LNCaP clone FGC (cell line): Measurements from ENCODE around the gene EGFL8.

Source experiments
- DNase-seq: peaks from one replicate; pipeline ENCODE4 v3.0.0-alpha.2; 2011; ENCODE audit warnings: low read depth
- H3K4me3 ChIP-seq: 2 replicates; pipeline ENCODE4 v1.5.1; 2011; ENCODE audit warnings: mild to moderate bottlenecking, low read depth, low read length, control low read depth
- TF ChIP-seq, protein P1 (sequence below): IDR thresholded peaks from 2 replicates; pipeline ENCODE4 v1.5.1; 2012; ENCODE audit warnings: mild to moderate bottlenecking; ENCODE audit not compliant: control insufficient read depth, insufficient read depth; ENCODE audit errors: extremely low read depth

The EGFL8 gene

GRCh38 chr6:32146287-32146686 lies 18.1 kb upstream of the EGFL8 start:
- H3K4me3 ChIP-seq: no peak overlapping the region
- TF ChIP-seq, protein P1, sequence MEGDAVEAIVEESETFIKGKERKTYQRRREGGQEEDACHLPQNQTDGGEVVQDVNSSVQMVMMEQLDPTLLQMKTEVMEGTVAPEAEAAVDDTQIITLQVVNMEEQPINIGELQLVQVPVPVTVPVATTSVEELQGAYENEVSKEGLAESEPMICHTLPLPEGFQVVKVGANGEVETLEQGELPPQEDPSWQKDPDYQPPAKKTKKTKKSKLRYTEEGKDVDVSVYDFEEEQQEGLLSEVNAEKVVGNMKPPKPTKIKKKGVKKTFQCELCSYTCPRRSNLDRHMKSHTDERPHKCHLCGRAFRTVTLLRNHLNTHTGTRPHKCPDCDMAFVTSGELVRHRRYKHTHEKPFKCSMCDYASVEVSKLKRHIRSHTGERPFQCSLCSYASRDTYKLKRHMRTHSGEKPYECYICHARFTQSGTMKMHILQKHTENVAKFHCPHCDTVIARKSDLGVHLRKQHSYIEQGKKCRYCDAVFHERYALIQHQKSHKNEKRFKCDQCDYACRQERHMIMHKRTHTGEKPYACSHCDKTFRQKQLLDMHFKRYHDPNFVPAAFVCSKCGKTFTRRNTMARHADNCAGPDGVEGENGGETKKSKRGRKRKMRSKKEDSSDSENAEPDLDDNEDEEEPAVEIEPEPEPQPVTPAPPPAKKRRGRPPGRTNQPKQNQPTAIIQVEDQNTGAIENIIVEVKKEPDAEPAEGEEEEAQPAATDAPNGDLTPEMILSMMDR: no peak
- DNase-seq: no peak

DNA sequence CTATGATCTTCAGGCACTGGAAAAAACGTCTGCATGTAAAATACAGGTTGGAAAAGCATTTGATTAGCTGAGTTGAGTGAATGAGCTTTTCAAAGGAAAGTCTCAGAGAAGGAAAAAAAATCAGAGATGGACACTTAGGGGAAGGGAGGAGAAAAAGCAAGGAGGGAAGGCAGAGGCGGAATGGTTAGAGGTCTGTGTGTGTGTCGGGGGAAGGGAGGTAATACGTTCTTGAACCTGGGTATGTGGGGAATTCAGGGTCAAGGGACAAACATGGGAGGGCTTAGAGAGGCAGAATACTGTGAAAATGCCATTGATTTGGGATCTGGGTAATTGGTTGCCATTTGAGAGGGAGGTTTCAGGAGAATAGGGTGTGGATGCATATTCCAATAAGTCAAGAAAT lies 17.7 kb upstream of the EGFL8 start:
- TF ChIP-seq, protein P1: no peak
- H3K4me3 ChIP-seq: no peak overlapping the region

DNA sequence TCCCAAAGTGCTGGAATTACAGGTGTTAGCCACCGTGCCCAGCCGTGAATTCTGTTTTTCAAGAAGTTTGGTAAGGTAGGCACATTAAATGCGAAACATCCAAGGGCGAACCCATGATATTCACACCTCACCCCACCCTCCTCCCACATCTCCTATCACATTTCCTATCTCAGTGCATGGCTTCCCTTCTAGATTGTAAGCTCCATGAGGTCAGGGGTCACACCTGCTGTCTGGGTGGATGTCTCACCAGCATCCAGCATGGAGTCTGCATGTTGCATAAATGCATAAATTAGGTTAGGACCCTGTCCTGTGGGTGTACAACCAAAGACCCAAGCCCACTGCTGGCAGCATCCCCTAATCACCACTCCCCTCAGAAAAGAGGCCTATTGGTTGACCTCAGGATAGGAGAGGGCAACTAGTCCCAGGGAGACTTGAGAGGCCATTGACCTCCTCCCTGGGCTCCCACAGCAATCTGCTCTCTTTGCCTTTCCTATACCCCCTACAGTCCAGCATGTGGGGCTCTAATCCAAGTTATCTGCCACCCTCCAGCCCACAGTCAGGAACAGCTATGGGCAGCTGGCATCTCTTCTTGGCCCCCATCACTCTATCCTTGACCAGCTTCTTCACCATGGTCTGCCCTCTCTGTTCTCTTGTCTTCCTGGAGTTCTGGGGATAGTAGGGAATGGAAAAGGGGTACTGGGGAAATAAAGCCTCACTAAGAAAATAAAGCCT lies 16.8 kb upstream of the EGFL8 start:
- H3K4me3 ChIP-seq: no peak overlapping the region
- TF ChIP-seq, protein P1: no peak
- no peak for DNase-seq

More for the DNA sequence above, 17.7 kb upstream of the EGFL8 start:
- DNase-seq: no peak

DNA sequence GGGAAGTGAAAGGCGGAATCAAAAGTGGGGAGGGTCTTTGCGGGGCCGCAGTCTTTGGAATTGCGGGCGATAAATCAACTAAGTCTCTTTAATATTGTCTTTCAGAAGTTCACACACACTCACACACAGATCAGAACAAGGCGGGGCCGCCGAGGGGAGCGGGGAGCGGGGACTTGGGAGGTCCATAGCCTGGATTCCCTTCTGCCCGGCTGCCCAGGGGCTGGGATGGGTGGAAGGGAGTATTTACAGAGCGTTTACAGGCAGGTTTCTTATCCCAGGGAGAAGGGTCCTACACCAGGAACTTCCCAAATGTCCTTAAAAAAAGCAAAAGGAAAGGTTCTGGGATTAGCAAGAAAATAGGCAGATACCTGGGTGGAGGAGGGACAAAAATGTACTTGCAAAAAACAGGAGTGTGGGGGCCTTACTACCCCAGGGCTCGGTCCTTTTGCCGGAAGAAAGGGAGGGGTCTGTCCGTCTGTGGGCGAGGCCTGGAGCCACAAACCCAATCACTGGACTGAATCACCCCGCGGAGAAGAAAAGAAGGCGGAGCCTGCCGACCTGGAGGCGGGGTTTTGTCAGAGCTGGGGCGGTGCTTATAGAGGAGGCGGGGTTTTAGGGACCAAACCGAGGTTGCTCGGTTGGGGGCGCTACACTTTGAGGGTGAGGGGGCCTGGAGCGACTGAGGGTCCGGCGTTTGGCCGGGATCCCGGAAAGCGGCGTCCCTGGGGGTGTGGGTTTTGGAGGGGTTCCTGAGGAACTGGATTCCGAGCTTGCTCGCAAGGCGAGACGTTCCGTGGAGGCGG lies 15.9 kb upstream of the EGFL8 start:
- H3K4me3 ChIP-seq: no peak overlapping the region
- TF ChIP-seq, protein P1: no peak
- DNase-seq: no peak

DNA sequence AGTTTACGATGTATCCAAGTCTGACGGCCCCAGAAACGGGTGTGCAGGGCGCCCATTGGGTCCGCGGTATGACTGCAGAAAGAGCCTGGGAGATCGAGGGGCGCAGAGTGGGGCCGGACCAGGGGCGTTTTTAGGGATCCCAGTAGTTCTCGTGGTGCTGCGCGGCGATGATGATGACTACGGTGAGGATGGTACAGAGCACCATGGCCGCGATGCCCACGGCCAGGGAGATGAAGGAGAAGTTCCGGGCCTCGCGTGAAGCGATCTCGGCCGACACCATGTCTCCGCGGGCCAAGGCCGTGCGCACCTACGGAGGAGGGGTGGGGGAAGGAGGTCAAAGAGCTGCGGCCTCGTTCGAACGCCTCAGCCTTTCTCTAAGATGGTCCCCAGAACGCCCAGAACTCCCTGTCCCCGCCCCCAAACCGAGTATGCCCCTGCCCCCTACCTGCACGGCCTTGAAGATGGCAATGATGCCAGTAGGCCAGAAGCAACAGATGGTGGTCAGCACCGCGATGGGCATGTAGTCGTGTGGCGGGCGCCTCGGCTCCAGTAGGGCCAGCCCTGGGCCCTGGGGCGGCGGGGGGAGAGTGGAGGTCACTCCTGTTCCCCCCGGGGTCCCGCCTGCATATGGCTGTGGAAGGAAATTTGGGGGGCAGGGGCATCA lies 15.2 kb upstream of the EGFL8 start:
- no peak for DNase-seq
- H3K4me3 ChIP-seq: no peak overlapping the region
- TF ChIP-seq, protein P1: no peak

GRCh38 chr6:32149932-32150870 lies 14.2 kb upstream of the EGFL8 start:
- no peak overlapping the region for H3K4me3 ChIP-seq
- TF ChIP-seq, protein P1: no peak
- no peak for DNase-seq
